GM12874 (cell line): Measurements from ENCODE around the gene CCDC33.

ENCODE experiments used
- CTCF ChIP-seq: IDR thresholded peaks from 2 replicates; pipeline ENCODE4 v1.5.1; 2011; ENCODE audit warnings: low read depth, mild to moderate bottlenecking, control low read depth, low read length, moderate library complexity; ENCODE audit not compliant: insufficient read depth

CCDC33 gene

GRCh38 chr15:74202452-74203401, 33.4 kb upstream of the CCDC33 start, which contains the start of gene STRA6:
Gene STRA6, minus strand, starts transcription at chr15:74202787. Its CDS starts 520 bp downstream, at chr15:74202267.
- no peak for TF ChIP-seq CTCF

- no peak for TF ChIP-seq CTCF
These were observed 32.2 kb upstream of the CCDC33 start for GRCh38 chr15:74203914-74204431.

GRCh38 chr15:74205582-74205947, 30.6 kb upstream of the CCDC33 start:
- no peak for TF ChIP-seq CTCF

GRCh38 chr15:74206801-74207281, 29.3 kb upstream of the CCDC33 start:
- no peak for TF ChIP-seq CTCF

- TF ChIP-seq CTCF, result no peak
These were observed 28.3 kb upstream of the CCDC33 start for GRCh38 chr15:74207652-74208440.

GRCh38 chr15:74208496-74208895, 27.6 kb upstream of the CCDC33 start:
- no peak for TF ChIP-seq CTCF
